Esophagus muscularis mucosa (tissue), 3 donors: ENCODE measurements around the gene C14orf119.

Experiments used
- CTCF ChIP-seq, 3 experiments: fragments of 200-600 bp in 2 of 3; fragments of 450-650 bp in 1 of 3; sonication (generic) in 2 of 3; IDR thresholded peaks; one replicate each; pipeline ENCODE4 v1.5.1; 2017 to 2019; ENCODE audit warnings: antibody characterized with exemption in 3 of 3, mild to moderate bottlenecking in 2 of 3, moderate library complexity in 1 of 3
- EP300 ChIP-seq: sonication (generic); formaldehyde crosslinking; IDR thresholded peaks from one replicate; pipeline ENCODE4 v1.6.1; 2017; ENCODE audit warnings: antibody characterized with exemption

GRCh38 chr14:23102801-23103200 is 7.5 kb downstream of the C14orf119 start:
- TF ChIP-seq CTCF (IDR thresholded peaks at IDR 0.05) (no peak), EP300 (no peak)
